Measurements from ENCODE around the gene CUL9.

Gene CUL9

GRCh38 chr6:43255408-43256054 lies 73.5 kb downstream of the CUL9 start:
- no peak for DNase-seq (ENCODE audit: low read depth, low spot score)

DNA sequence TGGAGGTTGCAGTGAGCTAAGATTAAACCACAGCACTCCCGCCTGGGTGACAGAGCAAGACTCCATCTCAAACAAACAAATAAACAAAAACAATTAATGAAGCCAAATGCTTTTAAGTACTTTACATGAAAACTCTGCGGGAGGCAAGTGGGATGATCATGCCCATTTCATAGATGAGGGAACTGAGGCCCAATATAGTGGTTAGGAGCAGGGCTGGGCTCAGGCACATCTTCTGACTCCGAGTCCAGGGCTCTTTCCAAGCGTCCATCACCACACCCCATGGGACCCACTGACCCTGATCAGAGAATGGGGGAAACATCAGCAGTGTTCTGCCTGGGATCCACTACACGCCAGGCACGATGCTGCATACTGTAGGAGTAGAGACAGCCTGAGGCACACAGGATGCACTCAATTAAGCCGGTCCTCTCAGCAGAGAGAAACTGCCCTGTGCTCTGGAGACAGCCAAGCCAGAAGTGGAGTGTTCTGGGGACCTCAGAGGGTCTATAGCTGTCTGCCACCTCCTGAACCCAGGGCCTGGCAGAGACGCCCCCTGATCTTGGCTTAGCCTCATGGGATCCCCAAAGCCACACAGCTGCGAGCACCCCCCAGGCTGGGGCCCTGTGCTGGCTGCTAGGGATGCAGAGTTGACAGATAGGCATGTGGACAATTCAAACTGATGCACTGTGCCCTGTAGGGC lies 74.8 kb downstream of the CUL9 start:
- no peak for DNase-seq (ENCODE audit: low read depth, low spot score)

GRCh38 chr6:43257367-43258145 lies 75.6 kb downstream of the CUL9 start:
- no peak for DNase-seq (ENCODE audit: low read depth, low spot score)

DNA sequence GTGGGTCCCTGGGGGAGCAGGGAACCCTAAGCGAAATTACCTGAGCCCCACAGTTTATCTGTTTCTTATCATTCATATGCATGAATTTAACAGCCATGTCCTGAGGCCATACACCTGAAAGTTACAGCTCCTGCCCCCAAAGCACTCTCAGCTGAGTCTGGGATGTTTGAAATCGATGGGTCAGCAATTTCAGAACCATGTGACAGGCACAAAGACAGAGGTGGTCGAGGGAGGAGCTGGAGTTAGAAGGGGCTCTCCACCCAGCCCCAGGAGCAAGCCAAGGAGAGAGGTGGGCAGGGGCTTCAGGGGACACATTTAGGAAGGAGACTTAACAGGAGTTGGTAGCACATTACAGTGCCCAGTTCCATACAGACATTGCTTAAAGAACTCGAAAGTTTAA lies 76.2 kb downstream of the CUL9 start:
- no peak for DNase-seq (ENCODE audit: low read depth, low spot score)

DNA sequence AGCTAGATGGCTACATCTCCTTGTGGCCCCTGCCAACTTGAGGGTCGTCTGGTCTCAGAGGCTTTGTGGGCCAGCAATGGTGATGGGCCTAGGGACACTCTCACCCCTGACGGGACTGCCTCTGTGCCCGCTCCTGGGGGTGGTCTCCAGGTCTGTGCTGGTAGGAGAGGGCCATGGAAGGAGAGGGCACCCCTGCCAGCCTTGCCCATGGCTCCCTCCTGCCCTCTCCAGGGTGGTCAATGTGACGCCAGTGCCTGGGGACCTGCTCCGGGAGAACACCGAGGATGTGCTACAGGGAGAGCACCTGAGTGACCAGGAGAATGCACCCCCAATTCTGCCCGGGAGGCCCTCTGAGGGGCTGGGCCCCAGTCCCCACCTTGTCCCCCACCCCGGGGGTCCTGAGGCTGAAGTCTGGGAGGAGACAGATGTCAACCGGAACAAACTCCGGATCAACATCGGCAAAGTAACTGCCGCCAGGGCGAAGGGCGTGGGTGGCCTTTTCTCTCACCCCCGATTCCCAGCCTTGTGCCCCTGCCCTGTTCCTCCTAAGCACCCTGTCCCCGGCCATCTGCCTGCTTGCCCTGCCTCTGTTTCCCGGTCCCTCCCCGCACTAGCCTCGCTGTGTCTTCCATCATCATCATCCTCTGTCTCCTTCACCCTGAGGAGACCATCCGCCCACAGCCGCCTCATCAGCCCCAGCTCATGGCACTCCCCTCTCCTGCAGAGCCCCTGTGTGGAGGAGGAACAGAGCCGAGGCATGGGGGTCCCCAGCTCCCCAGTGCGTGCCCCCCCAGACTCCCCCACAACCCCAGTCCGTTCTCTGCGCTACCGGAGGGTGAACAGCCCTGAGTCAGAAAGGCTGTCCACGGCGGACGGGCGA lies 77.1 kb downstream of the CUL9 start:
- no peak for DNase-seq (ENCODE audit: low read depth, low spot score)

- DNase-seq (ENCODE audit: low read depth, low spot score): no peak
Measured at GRCh38 chr6:43260791-43261190, 78.8 kb downstream of the CUL9 start.

- DNase-seq (ENCODE audit: low read depth, low spot score): no peak
Measured at GRCh38 chr6:43261198-43261597, 79.2 kb downstream of the CUL9 start.

- no peak for DNase-seq (ENCODE audit: low read depth, low spot score)
Measured at GRCh38 chr6:43262000-43262779, 80.2 kb downstream of the CUL9 start.

- DNase-seq (ENCODE audit: low read depth, low spot score): no peak
Measured at GRCh38 chr6:43262780-43263313, 80.9 kb downstream of the CUL9 start.

- no peak for DNase-seq (ENCODE audit: low read depth, low spot score)
Measured at GRCh38 chr6:43263314-43264178, 81.5 kb downstream of the CUL9 start.

DNA sequence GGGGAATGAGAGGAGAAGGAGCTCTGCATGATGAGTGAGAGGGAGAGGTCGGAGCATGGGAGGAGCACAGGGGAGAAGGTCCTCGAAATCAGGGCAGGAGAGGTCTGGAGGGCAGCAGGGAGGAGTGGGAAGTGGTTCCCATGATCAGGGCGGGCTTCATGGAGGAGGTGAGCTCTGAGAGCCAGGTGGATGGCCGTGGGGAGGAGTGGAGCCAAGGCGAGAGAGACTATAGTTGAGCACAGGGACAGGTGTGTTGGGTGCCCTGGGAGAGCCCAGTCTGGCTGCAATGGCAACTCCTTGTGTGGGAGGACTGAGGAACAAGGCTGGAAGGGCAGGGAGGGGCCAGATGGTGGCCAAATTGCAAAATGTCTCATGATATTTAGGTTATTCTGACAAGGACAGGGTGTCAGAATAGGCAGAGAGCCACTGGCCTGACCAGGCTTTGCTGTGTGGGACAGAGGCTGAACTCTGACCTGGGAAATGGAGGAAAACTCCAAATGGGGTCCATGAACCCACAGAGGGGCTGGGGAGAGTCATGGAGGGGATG lies 82.7 kb downstream of the CUL9 start:
- no peak for DNase-seq (ENCODE audit: low read depth, low spot score)

DNA sequence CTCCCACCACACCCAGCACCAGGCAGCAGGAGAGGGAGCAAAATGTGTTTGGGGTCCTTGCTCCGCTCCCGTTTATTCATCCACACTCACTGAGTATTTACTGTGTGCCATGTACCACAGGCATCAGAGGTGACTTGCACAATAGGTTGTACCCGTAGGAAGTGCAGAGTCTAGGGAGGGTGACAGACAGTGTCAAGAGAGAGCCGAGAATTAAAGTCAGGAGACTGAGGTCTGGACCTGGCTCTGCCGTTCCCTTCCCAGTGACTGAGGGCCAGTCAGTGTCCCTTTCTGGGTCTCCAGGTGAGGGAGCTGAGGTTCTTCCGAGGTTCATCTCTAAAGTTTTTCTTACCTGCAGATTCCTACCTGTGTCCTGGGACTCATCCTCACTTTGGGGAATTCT lies 83.6 kb downstream of the CUL9 start:
- no peak for DNase-seq (ENCODE audit: low read depth, low spot score)

- DNase-seq (ENCODE audit: low read depth, low spot score): no peak
Measured at GRCh38 chr6:43267619-43268354, 85.8 kb downstream of the CUL9 start.

DNA sequence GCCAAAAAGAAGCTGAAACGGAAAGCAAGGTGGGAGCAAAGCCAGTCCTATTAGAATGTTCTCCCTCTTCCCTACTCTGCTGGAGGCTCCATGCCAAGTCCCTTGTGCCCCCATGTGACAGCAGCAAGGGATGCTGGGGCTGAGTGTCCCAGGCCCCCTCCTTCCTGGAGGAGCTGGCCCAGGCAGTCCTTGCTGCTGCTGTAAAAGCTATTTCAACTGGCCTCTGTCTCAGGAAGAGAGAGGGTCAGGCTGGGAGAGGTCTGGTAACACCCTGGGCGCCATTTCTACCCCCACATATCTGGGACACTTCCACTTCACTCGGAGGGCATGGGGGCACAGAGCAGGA lies 86.3 kb downstream of the CUL9 start:
- no peak for DNase-seq (ENCODE audit: low read depth, low spot score)

GRCh38 chr6:43268782-43269272 lies 86.8 kb downstream of the CUL9 start:
- DNase-seq (ENCODE audit: low read depth, low spot score): no peak

- DNase-seq (ENCODE audit: low read depth, low spot score): no peak
Measured at GRCh38 chr6:43269273-43270007, 87.4 kb downstream of the CUL9 start.

DNA sequence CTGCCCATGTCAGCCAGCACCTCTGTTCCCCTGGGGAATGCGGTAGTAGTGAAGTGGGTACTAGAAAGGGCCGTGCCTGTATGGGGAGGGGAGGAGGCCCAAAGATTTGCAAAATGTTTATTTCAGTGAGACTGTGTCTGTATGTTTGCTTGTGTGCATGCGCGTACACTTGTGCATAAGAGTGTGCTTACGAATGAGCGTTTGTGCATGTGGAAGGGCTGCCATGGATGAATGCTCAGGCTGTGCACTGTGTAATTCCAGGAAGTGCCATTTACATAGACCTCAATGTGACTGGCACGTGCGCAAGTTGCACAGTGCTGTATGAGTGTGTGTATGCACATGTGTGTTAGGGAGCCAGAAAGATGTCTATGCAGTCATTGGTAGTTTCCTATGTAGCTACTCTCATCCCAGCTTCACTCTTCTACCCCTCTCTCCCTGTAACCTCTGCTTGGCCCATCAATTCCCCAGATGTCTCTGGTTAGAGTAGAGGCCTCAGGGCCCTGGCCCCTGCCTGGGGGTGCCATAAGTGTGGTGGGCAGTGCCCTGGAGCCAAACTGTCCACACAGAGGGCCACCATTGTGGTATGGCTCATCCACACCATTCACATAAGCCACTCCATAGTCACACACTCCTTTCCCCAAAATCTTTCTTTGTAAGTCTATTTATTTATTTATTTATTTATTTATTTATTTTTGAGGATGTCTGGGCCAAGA lies 89.3 kb downstream of the CUL9 start:
- no peak for DNase-seq (ENCODE audit: low read depth, low spot score)

Data from smooth muscle cell of the brain vasculature (primary cell).